HEK293 (cell line): ENCODE measurements around the gene HINFP.

Source experiments
- CTCF ChIA-PET: fragments of 350-600 bp; formaldehyde crosslinking; extraction: SDS; loops from one replicate; lab custom pipeline; 2021; ENCODE audit warnings: antibody characterized with exemption; lab: Yijun Ruan, JAX
- POLR2A ChIA-PET: fragments of 300-600 bp; formaldehyde crosslinking; extraction: SDS; loops from one replicate; lab custom pipeline; 2020; ENCODE audit warnings: antibody characterized with exemption, inconsistent platforms; lab: Yijun Ruan, JAX
- H3K27ac ChIP-seq: fragments of 200-500 bp; sonication (Bioruptor generic); 2 replicates; pipeline ENCODE4 v1.5.1; 2014; ENCODE audit warnings: low read depth, low read length, control low read depth, inconsistent platforms; ENCODE audit errors: extremely low read depth
- H3K36me3 ChIP-seq, 2 experiments: fragments of 200-500 bp in 1 of 2; sonication (Bioruptor generic) in 1 of 2; 1 replicate in 1 of 2; 2 replicates in 1 of 2; pipeline ENCODE4 v1.5.1; 2014 to 2017; ENCODE audit warnings: inconsistent platforms in 2 of 2, low read length in 2 of 2; ENCODE audit not compliant: control insufficient read depth in 2 of 2, insufficient read depth in 1 of 2
- H3K4me1 ChIP-seq: fragments of 200-500 bp; sonication (Bioruptor generic); 2 replicates; pipeline ENCODE4 v1.5.1; 2014; ENCODE audit warnings: mild to moderate bottlenecking, low read length, inconsistent platforms; ENCODE audit not compliant: control insufficient read depth, insufficient read depth
- H3K4me3 ChIP-seq: 2 replicates; pipeline ENCODE4 v1.5.1; 2011; ENCODE audit warnings: low read depth, mild to moderate bottlenecking, control low read depth, low read length, moderate library complexity
- H3K9me3 ChIP-seq: fragments of 200-500 bp; sonication (Bioruptor generic); 2 replicates; pipeline ENCODE4 v1.5.1; 2014; ENCODE audit warnings: low read depth, low read length, inconsistent platforms; ENCODE audit not compliant: control insufficient read depth, insufficient read depth
- GLI4 ChIP-seq: fragments of 450-650 bp; formaldehyde crosslinking; IDR thresholded peaks from 2 replicates; pipeline ENCODE4 v1.5.1; 2016; ENCODE audit warnings: missing biosample characterization, missing genetic modification characterization
- SP3 ChIP-seq: fragments of 450-650 bp; formaldehyde crosslinking; IDR thresholded peaks from 2 replicates; pipeline ENCODE4 v1.5.1; 2016; ENCODE audit warnings: missing biosample characterization, missing genetic modification characterization
- ZBTB21 ChIP-seq: fragments of 450-650 bp; formaldehyde crosslinking; IDR thresholded peaks from 2 replicates; pipeline ENCODE4 v1.5.1; 2017; ENCODE audit warnings: missing biosample characterization, missing genetic modification characterization
- ZNF169 ChIP-seq: fragments of 450-650 bp; formaldehyde crosslinking; IDR thresholded peaks from 2 replicates; pipeline ENCODE4 v1.5.1; 2016; ENCODE audit warnings: missing biosample characterization, missing genetic modification characterization
- ZNF202 ChIP-seq: fragments of 450-650 bp; formaldehyde crosslinking; IDR thresholded peaks from 2 replicates; pipeline ENCODE4 v1.5.1; 2016; ENCODE audit warnings: missing biosample characterization, missing genetic modification characterization, borderline replicate concordance
- ZNF311 ChIP-seq: fragments of 450-650 bp; formaldehyde crosslinking; IDR thresholded peaks from 2 replicates; pipeline ENCODE4 v1.5.1; 2017; ENCODE audit warnings: missing biosample characterization, missing genetic modification characterization, borderline replicate concordance
- ZNF555 ChIP-seq: fragments of 450-650 bp; formaldehyde crosslinking; conservative IDR thresholded peaks from 2 replicates; pipeline ENCODE4 v1.5.1; 2017; ENCODE audit warnings: missing biosample characterization, mild to moderate bottlenecking, missing genetic modification characterization, inconsistent platforms
- ZNF560 ChIP-seq: fragments of 450-650 bp; formaldehyde crosslinking; IDR thresholded peaks from 2 replicates; pipeline ENCODE4 v1.5.1; 2017; ENCODE audit warnings: missing biosample characterization, missing genetic modification characterization, borderline replicate concordance
- ZNF768 ChIP-seq: fragments of 450-650 bp; formaldehyde crosslinking; IDR thresholded peaks from 2 replicates; pipeline ENCODE4 v1.5.1; 2018; ENCODE audit warnings: missing biosample characterization, mild to moderate bottlenecking, missing genetic modification characterization
- ZXDB ChIP-seq: fragments of 450-650 bp; formaldehyde crosslinking; IDR thresholded peaks from 2 replicates; pipeline ENCODE4 v1.5.1; 2016; ENCODE audit warnings: missing biosample characterization, missing genetic modification characterization
- TF ChIP-seq, protein P1 (sequence below): fragments of 450-650 bp; formaldehyde crosslinking; IDR thresholded peaks from 2 replicates; pipeline ENCODE4 v1.5.1; 2016; ENCODE audit warnings: missing biosample characterization, missing genetic modification characterization
- TF ChIP-seq, protein P2 (sequence below): fragments of 450-650 bp; formaldehyde crosslinking; IDR thresholded peaks from 2 replicates; pipeline ENCODE4 v1.5.1; 2016; ENCODE audit warnings: missing biosample characterization, missing genetic modification characterization, low read depth
- TF ChIP-seq, protein P3 (sequence below): fragments of 450-650 bp; formaldehyde crosslinking; IDR thresholded peaks from 2 replicates; pipeline ENCODE4 v1.5.1; 2016; ENCODE audit warnings: missing biosample characterization, missing genetic modification characterization
- TF ChIP-seq, protein P4 (sequence below): fragments of 450-650 bp; formaldehyde crosslinking; IDR thresholded peaks from 2 replicates; pipeline ENCODE4 v1.5.1; 2016; ENCODE audit warnings: missing biosample characterization, missing genetic modification characterization, borderline replicate concordance

Gene HINFP

DNA sequence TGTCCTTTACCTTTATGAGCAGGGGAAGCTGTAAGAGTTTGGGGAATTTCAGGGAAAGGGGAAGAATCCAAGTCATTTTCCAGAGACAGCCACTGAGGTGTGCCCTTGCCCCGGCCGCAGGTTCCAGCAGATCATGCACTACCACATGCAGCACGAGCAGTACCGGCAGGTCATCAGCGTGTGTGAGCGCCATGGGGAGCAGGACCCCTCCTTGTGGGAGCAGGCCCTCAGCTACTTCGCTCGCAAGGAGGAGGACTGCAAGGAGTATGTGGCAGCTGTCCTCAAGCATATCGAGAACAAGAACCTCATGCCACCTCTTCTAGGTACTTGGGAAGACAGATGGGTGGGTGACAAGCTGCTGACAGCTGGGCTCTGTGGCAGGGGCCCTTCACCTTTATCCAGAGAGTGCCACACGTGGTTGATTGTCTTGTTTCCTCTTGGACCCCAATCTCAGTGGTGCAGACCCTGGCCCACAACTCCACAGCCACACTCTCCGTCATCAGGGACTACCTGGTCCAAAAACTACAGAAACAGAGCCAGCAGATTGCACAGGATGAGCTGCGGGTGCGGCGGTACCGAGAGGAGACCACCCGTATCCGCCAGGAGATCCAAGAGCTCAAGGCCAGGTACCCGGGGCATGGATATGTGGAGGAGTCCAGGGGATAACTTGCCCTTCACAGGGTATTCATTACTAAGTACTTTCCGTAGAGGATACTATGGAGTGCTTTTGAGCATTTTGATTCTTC is 42.5 kb upstream of the HINFP start:
- no peak for TF ChIP-seq ZXDB (tag by site-specific recombination)
- H3K4me3 ChIP-seq: no peak overlapping the region
- H3K4me1 ChIP-seq: no peaks in the 10 kb centered on the region
- H3K27ac ChIP-seq: no peak overlapping the region
- H3K36me3 ChIP-seq: peaks cover 3 to 73% of the 10 kb centered on the region in 2 experiments; a peak in 2 of 3 replicates
- ChIA-PET CTCF (interaction anchor here (0.7 kb wide), 1 partner anchor 380 kb away, joined by 3 read pairs; no protein-coding TSS in a partner anchor), POLR2A (interaction anchor here (1.9 kb wide), 1 partner anchor 11 kb away, joined by 7 read pairs; the partner anchor contains the start of gene VPS11)
- H3K9me3 ChIP-seq: no peaks in the 10 kb centered on the region

DNA sequence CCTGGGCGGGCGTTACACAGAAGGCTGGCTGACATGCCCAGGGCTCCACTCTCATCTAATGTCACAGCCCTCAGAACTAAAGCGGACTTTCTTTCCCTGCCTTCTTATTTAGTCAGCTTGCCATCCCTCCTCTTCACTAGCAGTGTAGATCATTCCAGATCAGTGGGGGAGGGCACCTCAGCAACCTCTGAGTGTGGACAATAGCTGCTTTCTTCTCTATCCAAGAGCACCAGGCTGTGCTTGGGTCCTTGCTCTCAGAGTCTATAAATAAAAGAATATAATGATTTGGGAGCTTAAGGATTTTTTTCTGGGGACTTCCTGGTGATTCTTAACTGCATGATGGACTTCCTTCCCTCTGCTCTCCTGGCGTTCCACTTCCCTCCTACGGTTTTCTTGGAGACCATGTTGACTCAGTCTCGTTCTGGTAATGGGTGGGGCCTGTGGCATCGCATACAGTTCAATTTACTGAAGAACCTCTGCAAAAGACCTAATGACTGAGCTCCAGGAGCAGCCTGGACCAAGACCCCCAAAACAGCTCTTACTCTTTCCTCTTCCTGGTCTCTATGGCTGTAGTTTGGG is 39.6 kb upstream of the HINFP start:
- Histone ChIP-seq H3K9me3 (no peaks in the 10 kb centered on the region), H3K27ac (no peak overlapping the region), H3K36me3 (peaks cover 0 to 57% of the 10 kb centered on the region in 2 experiments; a peak in 2 of 3 replicates), H3K4me3 (no peak overlapping the region), H3K4me1 (0 out of 2 replicates have a peak, but pooled peaks cover 3% of the 10 kb centered on the region)
- CTCF ChIA-PET: interaction anchor here (1.1 kb wide), 1 partner anchor 50 kb away, joined by 3 read pairs; no protein-coding TSS in a partner anchor
- TF ChIP-seq GLI4 (tag by site-specific recombination): no peak
- TF ChIP-seq ZNF768: no peak
- TF ChIP-seq, protein P1, sequence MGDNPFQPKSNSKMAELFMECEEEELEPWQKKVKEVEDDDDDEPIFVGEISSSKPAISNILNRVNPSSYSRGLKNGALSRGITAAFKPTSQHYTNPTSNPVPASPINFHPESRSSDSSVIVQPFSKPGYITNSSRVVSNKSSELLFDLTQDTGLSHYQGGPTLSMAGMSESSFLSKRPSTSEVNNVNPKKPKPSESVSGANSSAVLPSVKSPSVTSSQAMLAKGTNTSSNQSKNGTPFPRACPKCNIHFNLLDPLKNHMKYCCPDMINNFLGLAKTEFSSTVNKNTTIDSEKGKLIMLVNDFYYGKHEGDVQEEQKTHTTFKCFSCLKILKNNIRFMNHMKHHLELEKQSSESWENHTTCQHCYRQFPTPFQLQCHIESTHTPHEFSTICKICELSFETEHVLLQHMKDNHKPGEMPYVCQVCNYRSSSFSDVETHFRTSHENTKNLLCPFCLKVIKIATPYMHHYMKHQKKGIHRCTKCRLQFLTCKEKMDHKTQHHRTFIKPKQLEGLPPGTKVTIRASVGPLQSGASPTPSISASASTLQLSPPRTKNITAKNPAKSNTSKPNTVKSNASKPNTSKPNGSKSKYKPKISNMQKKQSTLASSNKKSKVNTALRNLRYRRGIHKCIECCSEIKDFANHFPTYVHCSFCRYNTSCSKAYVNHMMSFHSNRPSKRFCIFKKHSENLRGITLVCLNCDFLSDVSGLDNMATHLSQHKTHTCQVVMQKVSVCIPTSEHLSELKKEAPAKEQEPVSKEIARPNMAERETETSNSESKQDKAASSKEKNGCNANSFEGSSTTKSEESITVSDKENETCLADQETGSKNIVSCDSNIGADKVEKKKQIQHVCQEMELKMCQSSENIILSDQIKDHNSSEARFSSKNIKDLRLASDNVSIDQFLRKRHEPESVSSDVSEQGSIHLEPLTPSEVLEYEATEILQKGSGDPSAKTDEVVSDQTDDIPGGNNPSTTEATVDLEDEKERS (tag by site-specific recombination): no peak
- POLR2A ChIA-PET: interaction anchor here (0.6 to 2.4 kb wide), 3 partner anchors 10 to 120 kb away, joined by 3 to 9 read pairs (median 7); partner anchors contain the start of gene VPS11

DNA sequence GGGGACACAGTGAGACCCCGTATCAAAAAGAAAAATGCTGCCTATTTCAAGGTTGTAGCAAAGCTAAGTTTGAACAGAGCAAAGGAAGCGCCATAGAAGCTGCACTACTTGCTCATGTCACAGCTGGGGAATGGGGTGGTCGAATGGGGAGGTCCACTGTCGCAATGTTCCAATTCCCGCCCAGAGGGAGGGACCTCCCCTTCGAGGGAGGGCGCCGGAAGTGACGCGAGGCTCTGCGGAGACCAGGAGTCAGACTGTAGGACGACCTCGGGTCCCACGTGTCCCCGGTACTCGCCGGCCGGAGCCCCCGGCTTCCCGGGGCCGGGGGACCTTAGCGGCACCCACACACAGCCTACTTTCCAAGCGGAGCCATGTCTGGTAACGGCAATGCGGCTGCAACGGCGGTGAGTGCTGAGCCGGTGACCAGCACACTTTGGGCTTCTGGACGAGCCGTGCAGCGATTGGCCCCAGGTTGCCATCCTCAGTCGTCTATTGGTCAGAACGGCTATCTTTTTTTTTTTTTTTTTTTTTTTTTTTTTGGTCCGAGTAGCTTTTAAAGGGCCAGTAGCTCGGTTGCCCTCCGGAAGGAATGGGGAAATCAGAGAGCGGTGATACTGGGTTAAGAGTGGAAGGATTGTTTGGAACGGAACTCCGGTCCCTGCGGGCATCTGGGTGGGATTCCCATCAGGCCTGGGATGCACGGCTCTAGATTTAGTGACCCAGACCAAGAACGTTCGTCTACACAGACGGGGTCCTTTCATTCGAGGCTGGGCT is 36.5 kb upstream of the HINFP start, which contains the start of gene HMBS:
HMBS (plus strand) TSS at position 219 of the 774 bp plus-strand sequence; CDS start at position 372, 153 bp downstream.
- H3K27ac ChIP-seq: peak within 1 kb of the TSS; percentile 6; the same call in 1 of the 2 replicates
- TF ChIP-seq ZNF560 (tag by site-specific recombination): no peak
- no peak for TF ChIP-seq ZNF202 (tag by site-specific recombination)
- TF ChIP-seq, protein P2, sequence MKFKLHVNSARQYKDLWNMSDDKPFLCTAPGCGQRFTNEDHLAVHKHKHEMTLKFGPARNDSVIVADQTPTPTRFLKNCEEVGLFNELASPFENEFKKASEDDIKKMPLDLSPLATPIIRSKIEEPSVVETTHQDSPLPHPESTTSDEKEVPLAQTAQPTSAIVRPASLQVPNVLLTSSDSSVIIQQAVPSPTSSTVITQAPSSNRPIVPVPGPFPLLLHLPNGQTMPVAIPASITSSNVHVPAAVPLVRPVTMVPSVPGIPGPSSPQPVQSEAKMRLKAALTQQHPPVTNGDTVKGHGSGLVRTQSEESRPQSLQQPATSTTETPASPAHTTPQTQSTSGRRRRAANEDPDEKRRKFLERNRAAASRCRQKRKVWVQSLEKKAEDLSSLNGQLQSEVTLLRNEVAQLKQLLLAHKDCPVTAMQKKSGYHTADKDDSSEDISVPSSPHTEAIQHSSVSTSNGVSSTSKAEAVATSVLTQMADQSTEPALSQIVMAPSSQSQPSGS (tag by site-specific recombination): no peak
- no peak for TF ChIP-seq ZNF555 (tag by site-specific recombination)
- TF ChIP-seq, protein P3, sequence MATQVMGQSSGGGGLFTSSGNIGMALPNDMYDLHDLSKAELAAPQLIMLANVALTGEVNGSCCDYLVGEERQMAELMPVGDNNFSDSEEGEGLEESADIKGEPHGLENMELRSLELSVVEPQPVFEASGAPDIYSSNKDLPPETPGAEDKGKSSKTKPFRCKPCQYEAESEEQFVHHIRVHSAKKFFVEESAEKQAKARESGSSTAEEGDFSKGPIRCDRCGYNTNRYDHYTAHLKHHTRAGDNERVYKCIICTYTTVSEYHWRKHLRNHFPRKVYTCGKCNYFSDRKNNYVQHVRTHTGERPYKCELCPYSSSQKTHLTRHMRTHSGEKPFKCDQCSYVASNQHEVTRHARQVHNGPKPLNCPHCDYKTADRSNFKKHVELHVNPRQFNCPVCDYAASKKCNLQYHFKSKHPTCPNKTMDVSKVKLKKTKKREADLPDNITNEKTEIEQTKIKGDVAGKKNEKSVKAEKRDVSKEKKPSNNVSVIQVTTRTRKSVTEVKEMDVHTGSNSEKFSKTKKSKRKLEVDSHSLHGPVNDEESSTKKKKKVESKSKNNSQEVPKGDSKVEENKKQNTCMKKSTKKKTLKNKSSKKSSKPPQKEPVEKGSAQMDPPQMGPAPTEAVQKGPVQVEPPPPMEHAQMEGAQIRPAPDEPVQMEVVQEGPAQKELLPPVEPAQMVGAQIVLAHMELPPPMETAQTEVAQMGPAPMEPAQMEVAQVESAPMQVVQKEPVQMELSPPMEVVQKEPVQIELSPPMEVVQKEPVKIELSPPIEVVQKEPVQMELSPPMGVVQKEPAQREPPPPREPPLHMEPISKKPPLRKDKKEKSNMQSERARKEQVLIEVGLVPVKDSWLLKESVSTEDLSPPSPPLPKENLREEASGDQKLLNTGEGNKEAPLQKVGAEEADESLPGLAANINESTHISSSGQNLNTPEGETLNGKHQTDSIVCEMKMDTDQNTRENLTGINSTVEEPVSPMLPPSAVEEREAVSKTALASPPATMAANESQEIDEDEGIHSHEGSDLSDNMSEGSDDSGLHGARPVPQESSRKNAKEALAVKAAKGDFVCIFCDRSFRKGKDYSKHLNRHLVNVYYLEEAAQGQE (tag by site-specific recombination): no peak
- TF ChIP-seq, protein P4, sequence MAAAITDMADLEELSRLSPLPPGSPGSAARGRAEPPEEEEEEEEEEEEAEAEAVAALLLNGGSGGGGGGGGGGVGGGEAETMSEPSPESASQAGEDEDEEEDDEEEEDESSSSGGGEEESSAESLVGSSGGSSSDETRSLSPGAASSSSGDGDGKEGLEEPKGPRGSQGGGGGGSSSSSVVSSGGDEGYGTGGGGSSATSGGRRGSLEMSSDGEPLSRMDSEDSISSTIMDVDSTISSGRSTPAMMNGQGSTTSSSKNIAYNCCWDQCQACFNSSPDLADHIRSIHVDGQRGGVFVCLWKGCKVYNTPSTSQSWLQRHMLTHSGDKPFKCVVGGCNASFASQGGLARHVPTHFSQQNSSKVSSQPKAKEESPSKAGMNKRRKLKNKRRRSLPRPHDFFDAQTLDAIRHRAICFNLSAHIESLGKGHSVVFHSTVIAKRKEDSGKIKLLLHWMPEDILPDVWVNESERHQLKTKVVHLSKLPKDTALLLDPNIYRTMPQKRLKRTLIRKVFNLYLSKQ (tag by site-specific recombination): no peak
- TF ChIP-seq ZNF311 (tag by site-specific recombination): no peak
- no peak for TF ChIP-seq ZBTB21 (tag by site-specific recombination)
- no peak for TF ChIP-seq ZNF169 (tag by site-specific recombination)
- TF ChIP-seq SP3: peak; percentile 87

More for the DNA sequence above, 36.5 kb upstream of the HINFP start, which contains the start of gene HMBS:
- ChIA-PET CTCF (interaction anchor here (0.5 to 1.6 kb wide), 7 partner anchors 19 to 271 kb away, joined by 3 to 5 read pairs (median 3); no protein-coding TSS in a partner anchor), POLR2A (interaction anchor here (0.5 to 3.6 kb wide), 40 partner anchors 8 to 472 kb away, joined by 3 to 65 read pairs (median 4); partner anchors contain the start of genes BCL9L, C2CD2L, CBL and CENATAC)
- no peaks in the 10 kb centered on the region for H3K9me3 ChIP-seq
- peaks cover 0 to 47% of the 10 kb centered on the region in 2 experiments; a peak in 2 of 3 replicates for H3K36me3 ChIP-seq
- 0 out of 2 replicates have a peak, but pooled peaks cover 3% of the 10 kb centered on the region for H3K4me1 ChIP-seq
- H3K4me3 ChIP-seq: peak within 1 kb of the TSS; percentile 69
